ENCODE results near the gene DCUN1D2.

The DCUN1D2 gene

DNA sequence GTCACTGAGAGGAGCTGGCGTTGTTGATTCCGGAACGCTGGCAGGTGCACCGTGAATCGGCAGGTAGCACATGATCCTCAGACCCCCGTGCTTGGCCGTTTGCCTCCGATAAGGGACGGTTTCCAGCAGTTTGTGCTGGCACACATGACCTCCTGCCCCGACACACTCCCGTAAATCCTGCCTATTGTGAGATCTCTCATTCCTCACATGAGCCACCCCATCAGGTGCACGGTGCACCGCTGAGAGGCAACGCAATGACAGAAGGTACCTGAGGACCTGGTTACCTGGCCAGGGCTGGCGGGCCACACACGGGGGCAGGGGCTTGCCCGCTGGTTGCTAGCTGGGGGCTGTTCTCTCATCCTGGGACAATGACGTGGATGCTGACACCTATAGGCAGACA lies 35.1 kb downstream of the DCUN1D2 start:
- Histone ChIP-seq H3K4me2 (ENCODE audit: low read length) (no peak overlapping the region), H3K27me3 (ENCODE audit: control insufficient read depth, low read length) (no peaks in the 10 kb centered on the region), H3K27ac (ENCODE audit: low read depth, low read length) (no peak overlapping the region), H3K36me3 (ENCODE audit: control insufficient read depth, low read length) (peaks cover 52% of the 10 kb centered on the region), H3K4me1 (ENCODE audit: control insufficient read depth, low read length) (peaks cover 14% of the 10 kb centered on the region), H3K9me3 (ENCODE audit: control insufficient read depth, insufficient read depth, low read length) (no peaks in the 10 kb centered on the region), H4K20me1 (ENCODE audit: control insufficient read depth, insufficient read depth, low read depth, low read length) (no peaks in the 10 kb centered on the region), H3F3A (ENCODE audit: control insufficient read depth, insufficient read depth) (peaks cover 10% of the 10 kb centered on the region), H3K4me3 (ENCODE audit: low read length) (no peak overlapping the region), H3K79me2 (ENCODE audit: control insufficient read depth, low read length) (no peaks in the 10 kb centered on the region), H3K9me2 (replicated peaks; ENCODE audit: control insufficient read depth, low read length) (no peaks in the 10 kb centered on the region)
- no peak for TF ChIP-seq EZH2phosphoT487 (IDR thresholded peaks at IDR 0.05; ENCODE audit: borderline replicate concordance, low read length)
- TF ChIP-seq, protein P1, sequence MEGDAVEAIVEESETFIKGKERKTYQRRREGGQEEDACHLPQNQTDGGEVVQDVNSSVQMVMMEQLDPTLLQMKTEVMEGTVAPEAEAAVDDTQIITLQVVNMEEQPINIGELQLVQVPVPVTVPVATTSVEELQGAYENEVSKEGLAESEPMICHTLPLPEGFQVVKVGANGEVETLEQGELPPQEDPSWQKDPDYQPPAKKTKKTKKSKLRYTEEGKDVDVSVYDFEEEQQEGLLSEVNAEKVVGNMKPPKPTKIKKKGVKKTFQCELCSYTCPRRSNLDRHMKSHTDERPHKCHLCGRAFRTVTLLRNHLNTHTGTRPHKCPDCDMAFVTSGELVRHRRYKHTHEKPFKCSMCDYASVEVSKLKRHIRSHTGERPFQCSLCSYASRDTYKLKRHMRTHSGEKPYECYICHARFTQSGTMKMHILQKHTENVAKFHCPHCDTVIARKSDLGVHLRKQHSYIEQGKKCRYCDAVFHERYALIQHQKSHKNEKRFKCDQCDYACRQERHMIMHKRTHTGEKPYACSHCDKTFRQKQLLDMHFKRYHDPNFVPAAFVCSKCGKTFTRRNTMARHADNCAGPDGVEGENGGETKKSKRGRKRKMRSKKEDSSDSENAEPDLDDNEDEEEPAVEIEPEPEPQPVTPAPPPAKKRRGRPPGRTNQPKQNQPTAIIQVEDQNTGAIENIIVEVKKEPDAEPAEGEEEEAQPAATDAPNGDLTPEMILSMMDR (IDR thresholded peaks at IDR 0.05; ENCODE audit: low read depth, low read length, poor library complexity, severe bottlenecking), result no peak

DNA sequence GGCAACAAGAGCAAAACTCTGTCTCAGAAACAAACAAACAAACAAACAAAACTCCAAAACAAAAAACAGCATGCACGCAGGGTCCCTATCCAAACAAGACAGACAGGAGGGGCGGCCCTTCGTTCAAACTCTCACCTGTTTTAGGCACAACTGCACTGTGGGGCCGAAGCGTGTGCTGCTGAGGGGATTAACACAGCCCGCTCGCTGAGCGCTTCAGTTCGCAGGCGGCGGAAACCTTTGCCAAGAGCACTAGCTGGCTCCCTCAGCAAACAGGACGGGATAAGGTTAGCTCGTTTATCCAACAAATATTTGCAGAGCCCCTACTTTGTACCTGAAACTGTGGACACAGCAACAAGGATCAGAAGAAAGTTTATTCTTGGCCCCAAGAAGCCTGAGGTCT lies 35.6 kb downstream of the DCUN1D2 start:
- Histone ChIP-seq H3K27ac (ENCODE audit: low read depth, low read length) (no peak overlapping the region), H3F3A (ENCODE audit: control insufficient read depth, insufficient read depth) (peaks cover 14% of the 10 kb centered on the region), H3K4me3 (ENCODE audit: low read length) (no peak overlapping the region), H3K27me3 (ENCODE audit: control insufficient read depth, low read length) (no peaks in the 10 kb centered on the region), H3K79me2 (ENCODE audit: control insufficient read depth, low read length) (peaks cover 4% of the 10 kb centered on the region; the same call in 1 of the 2 replicates), H3K4me2 (ENCODE audit: low read length) (no peak overlapping the region), H4K20me1 (ENCODE audit: control insufficient read depth, insufficient read depth, low read depth, low read length) (no peaks in the 10 kb centered on the region), H3K4me1 (ENCODE audit: control insufficient read depth, low read length) (peaks cover 18% of the 10 kb centered on the region), H3K9me2 (replicated peaks; ENCODE audit: control insufficient read depth, low read length) (no peaks in the 10 kb centered on the region), H3K9me3 (ENCODE audit: control insufficient read depth, insufficient read depth, low read length) (no peaks in the 10 kb centered on the region), H3K36me3 (ENCODE audit: control insufficient read depth, low read length) (peaks cover 48% of the 10 kb centered on the region)
- TF ChIP-seq, protein P1 (IDR thresholded peaks at IDR 0.05; ENCODE audit: low read depth, low read length, poor library complexity, severe bottlenecking), result no peak
- no peak for TF ChIP-seq EZH2phosphoT487 (IDR thresholded peaks at IDR 0.05; ENCODE audit: borderline replicate concordance, low read length)

DNA sequence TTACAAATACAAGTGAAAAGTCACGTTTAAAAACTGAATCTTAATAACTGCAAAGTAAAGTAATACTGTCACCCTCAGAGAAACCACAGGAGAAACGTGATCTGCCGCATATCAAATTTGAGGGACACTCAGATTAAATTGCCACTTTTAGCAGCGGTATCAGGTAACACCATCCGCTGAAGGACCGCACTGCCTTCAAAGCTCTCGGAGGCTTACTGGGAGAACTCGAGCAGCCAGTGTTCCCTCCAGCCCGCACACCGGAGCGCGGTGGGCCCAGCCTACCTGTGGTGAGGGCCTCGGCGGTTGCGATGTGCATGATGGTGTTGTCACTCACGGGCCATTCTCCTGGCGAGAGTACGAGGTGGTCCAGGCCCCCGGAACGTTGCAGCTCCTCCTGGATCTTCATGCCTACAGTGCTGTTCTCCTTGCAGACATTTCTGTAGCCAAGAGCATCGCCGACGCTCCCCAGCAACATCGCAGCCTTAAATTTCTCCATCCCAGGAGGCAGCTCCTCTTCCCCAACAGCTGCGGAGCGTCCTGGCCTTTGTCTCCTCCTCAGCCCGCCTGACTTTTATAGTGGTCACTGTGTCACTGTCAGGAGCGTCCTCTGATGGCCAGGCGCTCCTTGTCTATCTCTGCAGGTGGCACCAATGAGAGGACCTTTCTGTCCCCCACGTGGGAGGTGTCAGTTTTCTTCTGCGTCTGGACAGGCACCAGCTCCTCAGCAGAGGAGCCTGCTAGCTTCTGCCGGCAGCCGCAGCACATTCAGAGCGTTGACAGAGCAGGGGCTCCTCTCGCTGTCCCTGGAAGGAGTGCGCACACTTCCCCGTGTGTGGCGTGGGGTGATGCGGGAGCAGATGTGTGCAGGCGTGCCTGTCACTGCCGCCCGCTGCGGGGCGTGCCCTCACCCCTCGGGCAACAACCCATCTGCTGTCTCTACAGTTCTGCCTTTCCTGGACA lies 37.3 kb downstream of the DCUN1D2 start, which contains the start of gene ADPRHL1:
Gene ADPRHL1 (minus strand): TSS at position 547 of the 960 bp plus-strand sequence. CDS start 51 bp downstream, at position 496.
- peaks cover 28% of the 10 kb centered on the region for H3K4me1 ChIP-seq (ENCODE audit: control insufficient read depth, low read length)
- H3K4me3 ChIP-seq (ENCODE audit: low read length), result no peak within 1 kb of the TSS
- H3K9me3 ChIP-seq (ENCODE audit: control insufficient read depth, insufficient read depth, low read length), result no peaks in the 10 kb centered on the region
- H4K20me1 ChIP-seq (ENCODE audit: control insufficient read depth, insufficient read depth, low read depth, low read length), result no peaks in the 10 kb centered on the region
- no peaks in the 10 kb centered on the region for H3K9me2 ChIP-seq (replicated peaks; ENCODE audit: control insufficient read depth, low read length)
- TF ChIP-seq, protein P1 (IDR thresholded peaks at IDR 0.05; ENCODE audit: low read depth, low read length, poor library complexity, severe bottlenecking), result no peak
- TF ChIP-seq EZH2phosphoT487 (IDR thresholded peaks at IDR 0.05; ENCODE audit: borderline replicate concordance, low read length), result no peak
- no peak within 1 kb of the TSS for H3K27ac ChIP-seq (ENCODE audit: low read depth, low read length)
- peaks cover 13% of the 10 kb centered on the region for H3K79me2 ChIP-seq (ENCODE audit: control insufficient read depth, low read length)
- H3K27me3 ChIP-seq (ENCODE audit: control insufficient read depth, low read length), result no peaks in the 10 kb centered on the region
- H3F3A ChIP-seq (ENCODE audit: control insufficient read depth, insufficient read depth), result peaks cover 19% of the 10 kb centered on the region
- H3K36me3 ChIP-seq (ENCODE audit: control insufficient read depth, low read length), result peaks cover 37% of the 10 kb centered on the region
- no peak within 1 kb of the TSS for H3K4me2 ChIP-seq (ENCODE audit: low read length)
